Measurements from ENCODE around the gene NOTCH1.

The NOTCH1 gene

DNA sequence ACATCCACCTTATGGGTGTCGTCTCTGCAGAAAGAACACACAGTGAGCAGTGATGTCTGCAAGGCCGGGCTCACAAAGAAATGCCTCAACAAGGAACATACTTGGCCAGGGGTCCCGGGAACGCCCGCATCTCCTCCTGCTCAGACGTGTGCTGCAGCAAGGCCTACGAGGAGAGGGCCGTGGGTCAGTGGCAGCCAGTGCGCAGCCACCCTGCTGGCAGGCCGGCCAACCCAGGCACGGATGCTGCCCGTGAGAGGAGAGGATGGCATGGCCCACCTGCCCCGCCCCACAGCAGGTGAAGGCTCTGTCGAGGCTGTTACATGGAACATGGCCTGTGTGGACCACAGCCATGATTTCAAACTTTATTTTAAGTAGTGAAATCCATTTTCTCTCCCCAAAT, 82.3 kb downstream of the NOTCH1 start (continued):
- TF ChIP-seq, protein P1, sequence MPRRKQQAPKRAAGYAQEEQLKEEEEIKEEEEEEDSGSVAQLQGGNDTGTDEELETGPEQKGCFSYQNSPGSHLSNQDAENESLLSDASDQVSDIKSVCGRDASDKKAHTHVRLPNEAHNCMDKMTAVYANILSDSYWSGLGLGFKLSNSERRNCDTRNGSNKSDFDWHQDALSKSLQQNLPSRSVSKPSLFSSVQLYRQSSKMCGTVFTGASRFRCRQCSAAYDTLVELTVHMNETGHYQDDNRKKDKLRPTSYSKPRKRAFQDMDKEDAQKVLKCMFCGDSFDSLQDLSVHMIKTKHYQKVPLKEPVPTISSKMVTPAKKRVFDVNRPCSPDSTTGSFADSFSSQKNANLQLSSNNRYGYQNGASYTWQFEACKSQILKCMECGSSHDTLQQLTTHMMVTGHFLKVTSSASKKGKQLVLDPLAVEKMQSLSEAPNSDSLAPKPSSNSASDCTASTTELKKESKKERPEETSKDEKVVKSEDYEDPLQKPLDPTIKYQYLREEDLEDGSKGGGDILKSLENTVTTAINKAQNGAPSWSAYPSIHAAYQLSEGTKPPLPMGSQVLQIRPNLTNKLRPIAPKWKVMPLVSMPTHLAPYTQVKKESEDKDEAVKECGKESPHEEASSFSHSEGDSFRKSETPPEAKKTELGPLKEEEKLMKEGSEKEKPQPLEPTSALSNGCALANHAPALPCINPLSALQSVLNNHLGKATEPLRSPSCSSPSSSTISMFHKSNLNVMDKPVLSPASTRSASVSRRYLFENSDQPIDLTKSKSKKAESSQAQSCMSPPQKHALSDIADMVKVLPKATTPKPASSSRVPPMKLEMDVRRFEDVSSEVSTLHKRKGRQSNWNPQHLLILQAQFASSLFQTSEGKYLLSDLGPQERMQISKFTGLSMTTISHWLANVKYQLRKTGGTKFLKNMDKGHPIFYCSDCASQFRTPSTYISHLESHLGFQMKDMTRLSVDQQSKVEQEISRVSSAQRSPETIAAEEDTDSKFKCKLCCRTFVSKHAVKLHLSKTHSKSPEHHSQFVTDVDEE (CRISPR knock-in tag; IDR thresholded peaks at IDR 0.05) = no peak
- TF ChIP-seq SNAI2 (CRISPR knock-in tag; IDR thresholded peaks at IDR 0.05) (no peak), PATZ1 (CRISPR knock-in tag; IDR thresholded peaks at IDR 0.05; ENCODE audit: borderline replicate concordance) (no peak), ZNF8 (CRISPR knock-in tag; IDR thresholded peaks at IDR 0.05) (no peak), ISL1 (CRISPR knock-in tag; IDR thresholded peaks at IDR 0.05) (no peak), PPARA (CRISPR knock-in tag; IDR thresholded peaks at IDR 0.05; ENCODE audit: borderline replicate concordance) (no peak), BACH2 (CRISPR knock-in tag; IDR thresholded peaks at IDR 0.05; ENCODE audit: borderline replicate concordance) (no peak)

- no peak for ATAC-seq
- TF ChIP-seq, protein P2, sequence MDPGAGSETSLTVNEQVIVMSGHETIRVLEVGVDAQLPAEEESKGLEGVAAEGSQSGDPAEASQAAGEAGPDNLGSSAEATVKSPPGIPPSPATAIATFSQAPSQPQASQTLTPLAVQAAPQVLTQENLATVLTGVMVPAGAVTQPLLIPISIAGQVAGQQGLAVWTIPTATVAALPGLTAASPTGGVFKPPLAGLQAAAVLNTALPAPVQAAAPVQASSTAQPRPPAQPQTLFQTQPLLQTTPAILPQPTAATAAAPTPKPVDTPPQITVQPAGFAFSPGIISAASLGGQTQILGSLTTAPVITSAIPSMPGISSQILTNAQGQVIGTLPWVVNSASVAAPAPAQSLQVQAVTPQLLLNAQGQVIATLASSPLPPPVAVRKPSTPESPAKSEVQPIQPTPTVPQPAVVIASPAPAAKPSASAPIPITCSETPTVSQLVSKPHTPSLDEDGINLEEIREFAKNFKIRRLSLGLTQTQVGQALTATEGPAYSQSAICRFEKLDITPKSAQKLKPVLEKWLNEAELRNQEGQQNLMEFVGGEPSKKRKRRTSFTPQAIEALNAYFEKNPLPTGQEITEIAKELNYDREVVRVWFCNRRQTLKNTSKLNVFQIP (CRISPR knock-in tag; IDR thresholded peaks at IDR 0.05; ENCODE audit: borderline replicate concordance, low read depth) = no peak
- no peak for TF ChIP-seq ZC3H10 (CRISPR knock-in tag; IDR thresholded peaks at IDR 0.05)
- TF ChIP-seq BACH2 (CRISPR knock-in tag; IDR thresholded peaks at IDR 0.05; ENCODE audit: borderline replicate concordance) = no peak
- no peak for TF ChIP-seq ZNF565 (CRISPR knock-in tag; conservative IDR thresholded peaks at IDR 0.05; ENCODE audit: low read depth)
- TF ChIP-seq GLIS3 (CRISPR knock-in tag; IDR thresholded peaks at IDR 0.05) = no peak
- no peak for TF ChIP-seq ISL1 (CRISPR knock-in tag; IDR thresholded peaks at IDR 0.05)
- TF ChIP-seq ZFP30 (CRISPR knock-in tag; IDR thresholded peaks at IDR 0.05) = no peak
- no peak for TF ChIP-seq RARB (CRISPR knock-in tag; IDR thresholded peaks at IDR 0.05)
Measured at GRCh38 chr9:136462664-136463063, 83.2 kb downstream of the NOTCH1 start.

GRCh38 chr9:136460772-136461325, 85.0 kb downstream of the NOTCH1 start:
- ATAC-seq = no peak
- no peak for TF ChIP-seq OSR1 (CRISPR knock-in tag; IDR thresholded peaks at IDR 0.05)
- no peak for TF ChIP-seq BACH2 (CRISPR knock-in tag; IDR thresholded peaks at IDR 0.05; ENCODE audit: borderline replicate concordance)
- no peak for TF ChIP-seq GLIS3 (CRISPR knock-in tag; IDR thresholded peaks at IDR 0.05)
- TF ChIP-seq CSRNP3 (CRISPR knock-in tag; IDR thresholded peaks at IDR 0.05) = no peak
- no peak for TF ChIP-seq ZFP30 (CRISPR knock-in tag; IDR thresholded peaks at IDR 0.05)
- TF ChIP-seq PPARA (CRISPR knock-in tag; IDR thresholded peaks at IDR 0.05; ENCODE audit: borderline replicate concordance) = no peak

DNA sequence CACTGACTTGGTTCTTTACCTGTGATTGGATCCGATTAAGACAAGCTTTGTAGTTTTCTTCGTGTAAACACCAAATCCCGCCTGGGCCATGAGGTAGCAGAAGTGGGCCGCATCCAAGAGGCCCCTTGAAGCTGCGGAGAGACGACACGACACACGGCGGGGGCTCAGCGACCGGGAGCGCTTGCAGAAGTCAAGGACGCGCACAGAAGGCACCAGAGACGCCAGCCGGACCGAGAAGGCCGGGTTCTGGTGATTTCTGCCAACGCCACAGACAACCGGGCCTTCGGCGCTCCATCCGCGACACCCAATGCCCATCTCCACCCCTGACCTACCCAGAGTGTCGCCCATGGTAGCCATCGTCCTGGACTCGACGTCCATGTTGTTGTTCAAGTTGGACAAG, 86.4 kb downstream of the NOTCH1 start:
- ATAC-seq = no peak
- TF ChIP-seq, protein P3, sequence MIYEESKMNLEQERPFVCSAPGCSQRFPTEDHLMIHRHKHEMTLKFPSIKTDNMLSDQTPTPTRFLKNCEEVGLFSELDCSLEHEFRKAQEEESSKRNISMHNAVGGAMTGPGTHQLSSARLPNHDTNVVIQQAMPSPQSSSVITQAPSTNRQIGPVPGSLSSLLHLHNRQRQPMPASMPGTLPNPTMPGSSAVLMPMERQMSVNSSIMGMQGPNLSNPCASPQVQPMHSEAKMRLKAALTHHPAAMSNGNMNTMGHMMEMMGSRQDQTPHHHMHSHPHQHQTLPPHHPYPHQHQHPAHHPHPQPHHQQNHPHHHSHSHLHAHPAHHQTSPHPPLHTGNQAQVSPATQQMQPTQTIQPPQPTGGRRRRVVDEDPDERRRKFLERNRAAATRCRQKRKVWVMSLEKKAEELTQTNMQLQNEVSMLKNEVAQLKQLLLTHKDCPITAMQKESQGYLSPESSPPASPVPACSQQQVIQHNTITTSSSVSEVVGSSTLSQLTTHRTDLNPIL (CRISPR knock-in tag; IDR thresholded peaks at IDR 0.05; ENCODE audit: low read depth) = no peak
- TF ChIP-seq SNAI2 (CRISPR knock-in tag; IDR thresholded peaks at IDR 0.05) (no peak), CSDC2 (CRISPR knock-in tag; IDR thresholded peaks at IDR 0.05) (no peak), GLIS3 (CRISPR knock-in tag; IDR thresholded peaks at IDR 0.05) (no peak), ZNF565 (CRISPR knock-in tag; conservative IDR thresholded peaks at IDR 0.05; ENCODE audit: low read depth) (no peak)

All from SK-N-SH treated with all-trans-retinoic acid at 6 μM for 48 hours (cell line).